GM10847 (cell line): ENCODE measurements around the gene GPC6.

Experiments used
- POLR2A ChIP-seq: IDR thresholded peaks from 2 replicates; pipeline ENCODE4 v1.6.1; 2011; ENCODE audit not compliant: insufficient read length; ENCODE audit errors: extremely low read depth

GPC6 gene

DNA sequence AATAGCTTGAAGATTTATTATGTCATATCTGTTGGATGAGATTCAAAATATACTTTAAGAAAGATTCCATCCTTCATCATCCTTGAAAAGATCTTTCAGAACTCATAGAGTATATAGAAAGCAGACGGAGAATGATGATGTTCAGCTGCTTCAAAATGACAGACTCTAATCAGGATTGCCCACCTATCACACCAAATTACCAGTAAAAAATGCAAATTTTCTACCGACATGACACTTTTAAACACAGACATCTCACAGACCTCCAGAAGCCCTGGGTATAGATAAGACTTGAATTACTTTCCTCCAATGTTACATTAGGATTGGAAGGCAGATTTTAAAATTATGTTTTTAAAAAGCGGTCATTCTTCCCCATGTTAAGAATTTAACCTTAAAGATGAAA lies 235.5 kb downstream of the GPC6 start:
- TF ChIP-seq POLR2A, result no peak

- TF ChIP-seq POLR2A, result no peak
Observed at GRCh38 chr13:93466502-93467036, 240.0 kb downstream of the GPC6 start.

DNA sequence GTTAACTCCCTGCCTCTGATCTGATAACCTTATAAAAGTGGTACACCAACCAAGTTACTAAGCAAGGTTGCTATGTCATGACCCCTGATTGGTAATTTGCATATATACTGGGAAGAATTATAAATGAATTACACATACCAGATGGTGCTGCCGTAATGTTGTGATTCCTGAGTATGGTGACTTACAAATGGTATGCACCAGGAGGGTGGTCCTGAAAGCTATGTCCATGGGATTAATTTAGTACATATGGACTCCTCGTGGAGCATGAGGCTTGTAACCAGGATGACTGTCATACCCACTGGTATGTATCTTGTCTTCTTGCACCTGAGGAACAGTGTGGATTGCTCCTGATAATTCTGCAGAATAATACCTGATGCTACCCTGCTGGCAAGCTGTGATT lies 240.6 kb downstream of the GPC6 start:
- TF ChIP-seq POLR2A, result no peak

DNA sequence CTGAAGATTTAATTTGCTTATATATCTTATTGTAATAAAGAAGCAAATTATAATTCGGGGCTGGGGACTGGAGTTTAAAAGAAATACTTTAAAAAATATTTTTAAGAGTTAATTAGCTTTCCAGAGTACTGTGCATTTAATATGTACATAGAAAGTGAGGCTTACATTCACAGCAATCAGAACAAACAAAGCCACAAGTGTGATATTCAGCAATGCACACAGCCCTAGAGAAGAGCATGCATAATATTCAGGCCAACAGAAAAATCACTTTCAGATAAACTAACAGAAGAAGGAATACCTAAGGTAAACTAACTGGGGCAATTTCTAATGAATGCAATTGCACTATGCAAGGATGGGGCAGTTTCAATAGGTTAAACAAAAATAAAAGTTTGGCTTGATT lies 241.8 kb downstream of the GPC6 start:
- TF ChIP-seq POLR2A, result no peak

DNA sequence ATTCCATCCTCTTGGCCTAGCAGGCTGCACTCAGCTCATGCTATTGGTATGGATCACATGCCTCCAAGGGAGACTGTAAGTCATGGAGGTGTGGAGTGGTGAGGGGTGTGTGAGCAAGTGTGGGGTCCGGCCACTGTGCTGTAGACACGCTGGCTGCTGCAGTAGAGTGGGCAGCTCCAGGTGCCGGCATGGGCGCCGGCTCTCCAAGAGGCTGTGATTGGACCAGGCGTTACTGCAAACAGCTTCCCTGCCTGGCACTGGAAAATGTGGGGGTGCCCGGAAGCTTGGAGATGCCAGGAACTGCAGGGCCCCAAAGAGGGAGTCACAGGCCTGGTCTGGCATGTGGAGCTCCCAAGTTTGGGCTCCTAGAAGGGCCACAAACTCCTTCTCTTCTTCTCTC lies 245.7 kb downstream of the GPC6 start:
- TF ChIP-seq POLR2A, result no peak

GRCh38 chr13:93472814-93473296 lies 246.2 kb downstream of the GPC6 start:
- no peak for TF ChIP-seq POLR2A

- TF ChIP-seq POLR2A, result no peak
Observed at GRCh38 chr13:93473441-93474270, 247.0 kb downstream of the GPC6 start.

- TF ChIP-seq POLR2A, result no peak
Observed at GRCh38 chr13:93476175-93476574, 249.6 kb downstream of the GPC6 start.

- no peak for TF ChIP-seq POLR2A
Observed at GRCh38 chr13:93477238-93477637, 250.6 kb downstream of the GPC6 start.

DNA sequence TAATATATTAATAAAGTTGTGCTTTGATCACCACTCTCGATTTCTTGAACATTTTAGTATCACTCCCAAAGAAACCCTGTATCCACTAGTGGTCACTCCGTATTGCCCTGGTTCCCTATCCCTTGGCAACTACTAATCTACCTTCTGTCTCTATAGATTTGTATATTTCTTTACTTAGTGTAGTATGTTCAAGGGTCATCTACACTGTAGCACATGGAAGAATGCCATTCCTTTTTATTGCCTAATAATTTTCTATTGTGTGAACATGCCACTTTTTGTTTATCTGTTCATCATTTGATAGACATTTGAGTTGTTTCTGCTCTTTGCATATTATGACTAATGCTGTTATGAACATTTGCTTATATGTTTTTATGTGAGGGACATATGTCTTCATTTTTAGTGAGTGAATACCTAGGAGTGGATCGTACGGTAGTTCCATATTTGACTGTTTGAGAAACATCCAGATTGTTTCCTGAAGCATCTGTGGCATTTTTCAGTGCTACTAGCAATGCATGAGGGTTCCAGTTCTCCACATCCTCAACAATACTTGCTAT lies 254.0 kb downstream of the GPC6 start:
- no peak for TF ChIP-seq POLR2A

DNA sequence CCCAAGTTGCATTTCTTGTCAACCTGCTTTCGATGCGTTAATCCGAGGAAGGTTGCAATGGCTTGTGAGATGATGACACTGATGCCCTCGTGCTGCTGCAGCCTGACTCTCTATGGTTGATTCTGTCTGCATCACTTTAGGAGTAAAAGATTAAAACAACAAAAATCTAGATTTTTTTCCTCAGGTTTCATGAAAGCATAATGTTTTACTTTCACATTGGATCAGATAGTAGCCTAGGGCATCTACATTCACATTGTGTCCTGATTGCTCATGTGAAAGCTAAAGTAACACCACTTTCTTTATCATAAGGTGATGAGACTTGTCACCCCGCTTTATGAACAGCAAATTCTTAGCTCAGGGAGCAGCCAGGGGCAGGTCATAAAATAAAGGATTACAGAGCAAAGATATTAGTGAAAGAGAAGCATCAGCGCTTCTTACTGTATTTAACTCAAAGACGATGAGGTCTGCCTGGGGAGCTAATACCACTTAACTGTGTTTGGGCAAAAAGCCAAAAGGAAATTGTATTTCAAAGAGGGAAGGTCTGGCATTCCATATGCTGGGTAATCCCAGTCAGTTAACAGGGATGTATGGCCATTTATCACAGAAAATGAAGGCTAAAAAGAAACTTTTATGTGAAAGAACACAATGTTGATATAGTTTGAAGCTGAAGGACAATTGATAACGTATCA lies 270.5 kb downstream of the GPC6 start:
- TF ChIP-seq POLR2A, result no peak

DNA sequence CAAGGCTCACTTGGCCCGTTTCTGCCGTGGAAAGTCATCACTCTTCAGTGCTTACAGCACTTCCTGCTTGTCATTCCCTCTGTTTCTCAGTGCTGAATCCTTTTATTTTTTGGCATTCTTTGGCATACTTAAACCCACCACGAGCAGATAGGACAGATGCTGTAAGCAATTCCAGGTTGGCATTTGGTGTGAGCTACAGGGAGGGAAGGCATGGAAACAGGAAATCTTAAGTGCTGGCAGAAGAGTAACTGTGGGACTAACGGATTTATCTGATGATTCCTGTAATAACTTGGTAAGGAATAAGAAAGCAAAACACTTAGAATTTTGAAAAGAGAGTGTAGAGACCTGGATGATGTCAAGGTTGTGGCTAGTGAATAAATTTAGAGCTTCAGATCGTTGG lies 273.4 kb downstream of the GPC6 start:
- no peak for TF ChIP-seq POLR2A

GRCh38 chr13:93502071-93502470 lies 275.5 kb downstream of the GPC6 start:
- no peak for TF ChIP-seq POLR2A

DNA sequence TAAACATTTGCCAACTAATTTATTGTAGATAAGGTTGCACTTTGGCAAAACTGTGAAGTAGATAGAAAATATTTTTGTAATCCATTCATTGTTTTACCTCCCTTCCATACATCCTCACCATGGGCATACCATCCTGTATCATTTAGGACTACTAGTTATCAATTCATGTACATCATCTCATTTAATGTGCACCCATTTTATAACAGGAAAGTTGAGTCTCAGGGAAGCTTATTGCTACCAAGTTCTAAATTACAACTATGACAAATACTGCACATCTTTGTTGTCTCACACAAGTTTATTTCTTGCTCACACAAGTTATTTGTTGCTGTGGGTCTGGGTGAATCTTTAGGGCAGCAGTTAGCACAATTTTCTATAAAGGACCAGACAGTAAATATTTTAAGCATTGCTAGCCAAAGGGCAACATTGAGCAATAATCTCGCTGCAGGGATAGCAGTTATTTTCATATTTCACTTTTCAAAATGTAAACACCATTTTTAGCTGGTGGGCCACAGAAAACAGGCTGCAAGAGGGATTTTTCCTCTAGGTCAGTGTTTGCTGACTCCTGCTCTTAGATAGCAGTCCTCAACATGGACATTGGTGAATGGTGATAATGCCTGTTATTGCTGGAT lies 276.5 kb downstream of the GPC6 start:
- no peak for TF ChIP-seq POLR2A
